ELR (cell line): ENCODE results near the gene HNRNPL.
"Not testable (repeated sequence)": the region's sequence is repeated elsewhere in the genome, so short reads cannot be mapped to it uniquely, and the experiment has no call there.

ENCODE experiments used
- DNase-seq: peaks from one replicate; pipeline ENCODE4 v3.0.0-alpha.2; 2015; ENCODE audit warnings: low read depth

Gene HNRNPL

DNA sequence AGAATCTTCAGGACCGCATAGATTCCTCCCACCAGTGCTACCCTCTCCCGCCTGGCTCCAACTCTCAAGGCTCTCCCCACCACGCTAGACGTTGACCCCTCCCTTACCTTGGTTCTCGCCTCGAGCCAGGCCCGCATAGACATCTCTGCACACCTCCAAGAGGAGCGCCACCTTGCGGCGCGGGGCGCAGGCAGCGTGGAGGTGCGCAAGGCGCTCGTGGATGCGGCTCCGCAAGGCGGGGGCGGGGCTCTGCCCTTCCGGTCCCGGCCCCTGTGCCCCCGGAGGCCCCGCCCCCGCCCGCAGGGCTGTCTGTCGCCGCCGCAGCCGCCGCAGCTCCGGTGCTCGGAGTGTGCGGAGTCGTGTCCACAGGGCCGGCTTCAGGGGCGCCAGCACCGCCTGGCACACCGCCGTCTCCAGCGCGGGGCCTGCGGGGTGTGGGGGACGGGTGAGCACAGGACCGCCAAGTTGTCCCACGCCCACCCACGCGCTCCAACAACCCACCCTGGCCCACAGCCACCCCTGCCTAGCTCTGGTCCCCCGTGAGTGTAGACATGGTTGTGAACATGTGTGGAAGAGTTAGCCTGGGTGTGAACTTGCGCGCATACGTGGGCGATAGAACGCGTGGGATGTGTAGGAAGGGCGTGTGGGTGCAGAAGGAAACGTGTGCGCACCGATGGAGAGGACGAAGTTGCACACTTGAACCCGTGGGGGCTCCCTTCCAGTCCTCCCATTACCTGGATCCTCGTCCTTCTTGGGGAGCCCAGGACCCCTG is 20.2 kb upstream of the HNRNPL start:
- DNase-seq, result peak; percentile 69

DNA sequence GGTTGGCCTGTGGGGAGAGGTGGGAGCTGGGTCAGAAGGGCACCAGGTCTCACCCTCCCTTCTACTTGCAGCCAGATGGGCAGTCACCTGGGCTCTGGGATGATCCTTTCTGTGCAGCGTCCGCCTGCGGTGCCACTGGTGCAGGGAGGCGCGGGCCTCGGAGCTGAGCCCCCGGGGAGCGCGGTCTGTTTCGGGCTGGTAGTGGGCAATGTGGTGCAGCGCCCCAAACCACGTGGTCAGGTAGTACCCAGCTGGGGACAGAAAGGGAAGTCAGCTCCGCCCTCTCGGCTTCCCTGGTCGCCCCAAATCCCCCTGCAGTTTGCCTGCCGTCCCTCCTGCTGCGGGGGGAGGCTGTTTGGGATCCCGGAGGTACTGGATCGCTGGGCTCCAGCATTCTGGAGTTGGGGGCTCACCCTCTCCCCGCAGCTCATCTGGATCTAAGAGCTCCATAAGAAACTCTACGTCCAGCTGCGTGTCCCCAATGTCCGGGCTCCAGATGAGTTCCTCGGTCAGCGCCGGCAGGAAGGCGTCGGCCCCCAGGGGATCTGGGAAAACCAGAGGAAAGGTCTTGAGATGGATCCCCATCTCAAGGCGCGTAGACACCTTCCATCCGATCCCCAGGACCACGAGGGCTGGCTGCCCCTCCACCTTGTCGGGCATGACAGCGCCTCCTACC is 19.5 kb upstream of the HNRNPL start:
- DNase-seq, result no peak

DNA sequence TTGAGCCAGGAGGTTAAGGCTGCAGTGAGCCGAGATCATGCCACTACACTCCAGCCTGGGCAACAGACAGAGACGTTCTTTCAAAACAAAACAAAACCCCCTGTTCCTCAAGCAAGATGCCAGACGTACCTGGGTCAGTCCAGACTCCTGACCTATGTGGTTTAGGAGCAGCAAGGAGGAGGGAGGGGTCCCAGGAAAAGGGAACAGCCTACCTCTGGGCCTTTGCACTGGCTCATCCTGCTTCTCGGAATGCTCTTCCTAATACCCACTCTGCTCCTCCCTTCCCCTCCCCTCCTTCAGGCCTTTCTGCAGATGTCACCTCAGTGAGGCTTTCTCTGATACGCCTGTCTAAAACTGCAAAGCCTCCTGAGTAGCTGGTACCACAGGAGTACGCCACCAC is 18.8 kb upstream of the HNRNPL start:
- no peak for DNase-seq

DNA sequence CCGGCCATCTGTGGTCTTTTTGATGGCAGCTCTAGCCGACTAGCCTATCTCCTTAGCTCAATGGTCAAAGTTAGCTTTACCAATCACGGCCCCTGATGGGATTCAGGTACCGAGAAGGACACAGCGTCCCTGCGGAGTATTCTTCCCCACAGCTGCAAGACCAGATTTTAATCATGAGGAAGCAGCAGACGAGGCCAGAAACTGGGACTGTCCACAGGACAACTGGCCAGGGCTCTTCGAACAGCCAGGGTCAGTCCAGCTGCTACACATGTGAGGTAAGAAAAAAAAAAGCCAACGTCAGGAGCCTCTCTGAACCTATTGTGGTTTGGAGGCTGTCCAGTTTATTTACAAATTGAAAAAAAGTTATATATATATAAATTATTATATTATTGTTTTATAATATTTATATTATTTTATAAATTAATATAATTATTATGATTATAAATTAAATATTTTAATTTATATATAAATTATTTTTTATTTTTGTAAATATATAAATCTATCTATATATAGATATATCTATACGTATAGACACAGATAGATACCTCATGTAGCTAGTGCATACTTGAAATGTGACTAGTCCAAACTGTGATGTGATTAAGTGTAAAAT is 17.5 kb upstream of the HNRNPL start:
- DNase-seq, result no peak

DNA sequence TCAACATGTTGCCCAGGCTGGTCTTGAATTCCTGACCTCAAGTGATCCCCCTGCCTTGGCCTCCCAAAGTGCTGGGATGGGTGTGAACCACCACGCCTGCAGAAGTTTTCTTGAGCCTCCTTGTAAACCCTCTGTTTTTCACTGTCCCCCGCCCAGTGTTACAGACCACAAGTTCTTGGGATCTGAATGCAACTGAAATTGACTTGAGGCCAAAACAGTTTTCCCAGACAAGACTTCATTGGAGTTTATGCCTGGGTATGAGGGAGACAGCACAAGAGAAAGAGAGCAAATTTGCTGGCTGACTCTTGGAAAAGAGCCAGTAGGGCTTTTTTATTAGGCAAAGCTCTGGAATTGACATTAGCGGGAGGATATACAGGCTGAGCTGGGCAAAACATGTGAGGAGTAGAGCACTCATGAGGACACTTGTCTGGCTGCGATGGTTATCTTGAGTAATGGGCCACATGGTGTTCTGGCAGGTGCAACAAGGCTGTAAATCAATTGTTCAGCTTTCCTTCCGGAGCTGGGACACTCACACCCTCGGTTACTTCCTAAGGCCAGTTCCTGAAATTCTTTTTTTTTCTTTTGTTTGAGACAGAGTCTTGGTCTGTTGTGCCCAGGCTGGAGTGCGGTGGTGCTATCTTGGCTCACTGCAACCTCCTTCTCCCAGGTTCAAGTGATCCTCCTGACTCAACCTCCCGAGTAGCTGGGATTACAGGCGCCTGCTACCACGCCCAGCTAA is 12.7 kb upstream of the HNRNPL start:
- DNase-seq, result no peak

DNA sequence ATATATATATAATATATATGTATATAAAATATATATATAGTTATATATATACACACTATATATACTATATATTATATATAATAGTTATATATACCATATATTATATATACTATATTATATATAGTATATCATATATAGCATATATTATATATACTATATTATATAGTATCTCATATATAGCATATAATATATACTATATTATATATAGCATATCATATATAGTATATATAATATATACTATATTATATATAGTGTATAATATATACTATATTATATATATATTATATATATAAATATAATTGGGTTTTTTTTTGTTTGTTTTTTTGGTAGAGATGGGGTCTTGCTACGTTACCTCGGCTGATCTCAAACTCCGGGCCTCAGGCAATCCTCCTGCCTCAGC is 11.6 kb upstream of the HNRNPL start:
- no peak for DNase-seq

DNA sequence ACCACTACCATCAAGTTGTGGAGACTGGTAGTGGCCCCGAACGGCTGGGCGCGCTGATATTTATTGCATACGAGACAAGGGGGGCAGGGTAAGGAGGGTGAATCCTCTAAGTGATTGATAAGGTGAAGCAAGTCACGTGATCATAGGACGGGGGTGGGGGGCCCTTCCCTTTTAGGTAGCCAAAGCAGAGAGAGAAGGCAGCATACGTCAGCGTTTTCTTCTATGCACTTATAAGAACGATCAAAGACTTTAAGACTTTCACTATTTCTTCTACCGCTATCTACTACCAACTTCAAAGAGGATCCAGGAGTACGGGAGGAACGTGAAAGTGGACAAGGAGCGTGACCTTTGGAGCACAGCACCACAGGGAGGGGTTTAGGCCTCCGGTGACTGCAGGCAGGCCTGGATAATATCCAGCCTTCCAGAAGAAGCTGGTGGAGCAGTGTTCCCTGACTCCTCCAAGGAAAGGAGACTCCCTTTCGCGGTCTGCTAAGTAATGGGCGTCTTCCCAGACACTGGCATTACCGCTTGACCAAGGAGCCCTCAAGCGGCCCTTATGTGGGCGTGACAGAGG is 9.9 kb upstream of the HNRNPL start:
- DNase-seq, result not testable (repeated sequence)

DNA sequence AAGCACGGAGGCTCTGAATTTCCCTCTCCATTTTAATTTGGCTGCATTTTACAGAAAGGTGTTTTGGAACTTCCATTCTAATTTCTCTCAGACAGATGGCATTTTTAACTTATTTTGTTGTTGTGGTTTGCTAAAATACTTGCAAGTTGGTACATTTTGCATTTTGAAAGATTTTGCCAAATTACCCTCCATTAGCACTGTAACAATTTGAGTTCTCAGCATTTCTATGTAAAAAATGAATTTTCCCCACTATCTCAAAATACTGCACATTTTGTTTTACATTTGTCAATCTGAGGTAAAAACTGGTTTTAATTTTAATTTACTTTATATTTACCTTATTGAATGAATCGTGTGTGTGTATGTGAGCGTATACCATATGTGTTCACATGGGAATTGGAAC is 7.0 kb upstream of the HNRNPL start:
- no peak for DNase-seq

DNA sequence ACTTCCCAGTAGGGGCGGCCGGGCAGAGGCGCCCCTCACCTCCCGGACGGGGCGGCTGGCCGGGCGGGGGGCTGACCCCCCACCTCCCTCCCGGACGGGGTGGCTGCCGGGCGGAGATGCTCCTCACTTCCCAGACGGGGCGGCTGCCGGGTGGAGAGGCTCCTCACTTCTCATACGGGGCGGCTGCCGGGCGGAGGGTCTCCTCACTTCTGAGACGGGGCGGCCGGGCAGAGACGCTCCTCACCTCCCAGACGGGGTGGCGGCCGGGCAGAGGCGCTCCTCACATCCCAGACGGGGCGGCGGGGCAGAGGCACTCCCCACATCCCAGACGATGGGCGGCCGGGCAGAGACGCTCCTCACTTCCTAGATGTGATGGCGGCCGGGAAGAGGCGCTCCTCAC is 6.0 kb upstream of the HNRNPL start:
- not testable (repeated sequence) for DNase-seq

DNA sequence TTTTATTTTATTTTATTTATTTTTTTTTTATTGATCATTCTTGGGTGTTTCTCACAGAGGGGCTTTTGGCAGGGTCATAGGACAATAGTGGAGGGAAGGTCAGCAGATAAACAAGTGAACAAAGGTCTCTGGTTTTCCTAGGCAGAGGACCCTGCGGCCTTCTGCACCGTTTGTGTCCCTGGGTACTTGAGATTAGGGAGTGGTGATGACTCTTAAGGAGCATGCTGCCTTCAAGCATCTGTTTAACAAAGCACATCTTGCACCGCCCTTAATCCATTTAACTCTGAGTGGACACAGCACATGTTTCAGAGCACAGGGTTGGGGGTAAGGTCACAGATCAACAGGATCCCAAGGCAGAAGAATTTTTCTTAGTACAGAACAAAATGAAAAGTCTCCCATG is 5.2 kb upstream of the HNRNPL start:
- not testable (repeated sequence) for DNase-seq

DNA sequence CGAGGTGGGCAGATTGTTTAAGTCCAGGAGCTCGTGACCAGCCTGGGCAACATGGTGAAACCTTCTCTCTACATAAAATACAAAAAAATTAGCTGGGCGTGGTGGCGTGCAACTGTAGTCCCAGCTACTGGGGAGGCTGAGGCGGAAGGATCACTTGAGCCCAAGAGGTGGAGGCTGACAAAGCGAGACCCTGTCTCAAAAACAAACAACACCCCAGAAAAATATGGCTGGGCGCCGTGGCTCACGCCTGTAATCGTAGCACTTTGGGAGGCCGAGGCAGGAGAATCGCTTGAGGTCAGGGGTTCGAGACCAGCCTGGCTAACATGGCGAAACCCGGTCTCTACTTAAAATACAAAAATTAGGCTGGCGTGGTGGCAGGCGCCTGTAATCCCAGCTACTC is 3.4 kb upstream of the HNRNPL start:
- DNase-seq, result no peak

DNA sequence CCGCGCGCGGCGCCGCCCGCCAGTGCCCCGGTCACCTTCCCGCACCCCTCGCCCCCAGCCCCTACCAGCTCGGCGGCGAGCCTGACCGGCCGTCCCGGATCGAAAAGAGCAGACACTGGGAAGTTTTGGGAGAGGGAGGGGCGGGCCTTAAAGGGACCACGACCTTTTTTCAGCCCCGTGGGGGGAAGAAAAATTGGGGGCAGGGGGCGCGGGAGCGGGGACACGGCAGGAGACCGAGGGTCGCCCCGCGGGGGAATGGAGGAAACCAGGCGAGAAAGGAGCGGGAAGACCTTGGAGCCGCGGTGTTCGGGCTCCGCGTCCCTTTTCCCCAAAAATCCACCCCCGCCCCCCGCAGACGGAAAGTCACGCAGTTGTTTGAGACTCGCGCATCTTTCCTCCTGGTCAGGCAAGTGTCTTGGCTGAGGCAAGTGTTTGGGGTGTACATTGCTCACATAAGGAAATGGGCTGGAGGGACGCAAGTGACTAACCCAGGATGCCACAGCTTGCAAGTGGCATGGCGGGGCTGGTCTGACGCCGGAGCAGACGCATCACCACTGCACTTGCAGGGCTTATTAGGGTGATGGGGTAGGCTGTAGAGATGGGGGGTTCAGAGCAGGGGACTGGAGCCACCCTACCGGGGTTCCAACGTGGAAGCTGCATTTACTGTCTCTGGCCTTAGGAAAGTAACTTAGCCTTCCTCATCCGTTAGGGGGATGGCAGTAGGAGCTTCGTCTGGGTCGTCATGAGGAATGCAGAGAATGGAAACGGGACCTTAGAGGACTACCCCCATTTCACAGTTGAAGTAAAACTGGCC is 2.7 kb upstream of the HNRNPL start:
- DNase-seq, result peak; percentile 85

DNA sequence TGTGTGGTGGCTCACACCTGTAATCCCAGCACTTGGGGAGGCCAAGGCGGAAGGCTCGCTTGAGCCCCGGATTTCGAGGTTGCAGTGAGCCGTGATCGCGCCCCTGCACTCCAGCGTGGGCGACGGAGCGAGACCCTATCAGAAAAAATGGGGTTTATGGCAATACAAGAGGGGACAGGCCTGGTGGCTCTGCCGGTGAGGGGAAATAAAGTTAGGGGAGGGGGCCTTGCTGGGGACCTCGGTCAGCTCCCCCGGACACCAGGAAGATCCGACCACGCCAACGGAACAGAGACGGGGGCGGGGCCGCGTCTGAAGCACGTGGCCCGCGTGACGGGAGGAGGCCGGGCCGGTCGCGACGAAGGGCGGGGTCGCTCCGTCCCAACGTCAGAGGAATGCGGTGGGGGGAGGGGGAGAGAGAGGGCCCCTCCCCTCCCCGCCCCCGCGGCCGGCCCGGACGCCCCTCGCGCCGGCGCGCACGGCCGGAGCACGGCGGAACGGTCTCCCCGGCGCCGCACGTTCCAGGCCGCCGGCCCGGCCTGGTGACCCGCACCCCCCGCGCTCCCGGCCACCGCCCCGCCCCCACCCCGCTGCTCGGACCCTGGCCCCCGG is 1.9 kb upstream of the HNRNPL start:
- peak; percentile 94 for DNase-seq

DNA sequence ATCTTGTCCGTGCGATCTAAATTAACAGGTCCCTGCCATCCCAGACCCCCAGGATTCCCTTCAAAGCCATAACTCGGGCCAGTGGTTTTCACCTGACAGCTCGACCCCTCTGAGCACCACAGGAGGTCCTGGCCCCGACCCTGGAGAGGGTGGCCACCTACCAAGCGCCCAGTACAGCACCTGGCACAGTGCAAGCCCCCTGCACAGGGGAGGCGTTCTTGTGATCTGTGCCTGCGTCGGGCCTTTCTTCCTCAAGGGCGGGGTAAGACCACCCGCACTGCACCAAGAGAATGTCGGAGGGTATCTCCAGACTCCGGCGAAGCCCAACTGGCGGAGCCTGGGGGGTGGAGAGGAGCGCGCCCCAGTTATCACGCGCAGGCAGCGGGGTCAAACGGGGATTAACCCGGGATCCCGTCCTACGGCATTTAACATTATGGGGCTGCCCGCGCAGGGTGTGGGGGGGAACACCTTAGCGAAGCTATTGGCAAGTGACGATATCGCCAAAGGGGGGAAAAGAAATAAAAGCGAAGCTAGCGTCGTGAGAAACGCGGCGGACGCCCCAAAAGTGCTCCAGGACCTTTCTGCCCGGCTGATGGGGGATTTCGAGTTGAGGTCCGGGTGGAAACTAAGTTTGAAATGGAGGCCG is 1.3 kb upstream of the HNRNPL start:
- peak; percentile 33 for DNase-seq

DNA sequence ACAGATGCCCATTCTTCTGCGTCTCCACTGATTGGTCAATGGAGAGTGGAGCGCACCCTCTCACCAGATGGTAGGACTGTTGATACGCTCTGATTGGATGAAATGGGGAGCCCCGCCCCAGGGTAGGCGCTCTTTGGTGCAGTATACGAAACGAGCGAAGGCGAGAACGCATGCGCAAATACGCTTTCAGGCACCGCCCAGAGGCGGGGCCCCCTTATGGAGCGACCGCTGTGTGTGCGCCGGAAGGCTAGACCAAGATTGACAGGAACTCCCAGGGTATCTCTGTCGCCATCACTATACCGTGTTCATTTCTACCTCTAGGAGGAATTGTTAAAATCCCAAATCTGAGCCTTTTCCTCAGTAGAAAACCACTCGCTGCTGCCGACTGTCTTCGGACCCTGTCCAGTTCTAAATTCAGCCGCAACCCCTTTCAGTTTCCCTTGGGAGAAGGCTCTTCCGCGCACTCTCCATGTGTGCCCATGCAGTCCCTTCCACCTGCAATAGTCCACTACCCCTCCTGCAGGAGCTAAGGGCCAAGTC is 720 bp upstream of the HNRNPL start:
- peak; percentile 100 for DNase-seq

DNA sequence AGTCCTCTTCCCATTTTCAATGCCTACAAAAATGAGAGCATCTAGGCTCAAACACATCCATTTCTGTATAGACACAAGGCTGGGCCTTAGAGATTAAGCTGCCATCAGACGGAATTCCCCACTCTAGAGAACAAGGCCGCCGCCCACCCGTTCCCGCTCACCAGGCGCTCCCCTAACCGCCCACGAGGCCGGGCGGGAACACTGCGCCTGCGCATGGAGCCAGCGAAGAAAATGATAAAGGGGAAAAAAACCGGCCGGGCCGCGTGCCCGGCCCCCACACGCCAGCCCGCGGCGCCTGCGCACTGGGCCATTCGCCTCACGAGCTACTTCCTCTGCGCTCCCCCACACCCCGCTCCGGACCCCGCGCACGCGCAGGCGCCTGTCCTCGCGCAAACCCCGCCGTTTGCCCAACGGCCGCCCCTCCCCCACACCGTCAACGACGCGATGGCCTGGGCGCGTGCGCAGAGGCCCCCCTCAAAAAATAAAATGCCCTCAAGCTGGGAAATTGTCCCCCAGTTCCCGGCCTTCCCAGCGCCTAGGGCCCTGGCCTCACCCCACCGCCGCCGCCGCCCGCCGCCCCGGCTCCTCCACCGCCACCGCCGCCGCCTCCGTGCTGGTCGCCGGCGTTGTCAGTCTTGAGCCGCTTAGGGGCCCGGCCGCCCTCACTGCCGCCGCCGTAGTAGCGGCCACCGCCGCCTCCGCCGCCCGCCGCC is 483 bp downstream of the HNRNPL start:
- peak; percentile 95 for DNase-seq

DNA sequence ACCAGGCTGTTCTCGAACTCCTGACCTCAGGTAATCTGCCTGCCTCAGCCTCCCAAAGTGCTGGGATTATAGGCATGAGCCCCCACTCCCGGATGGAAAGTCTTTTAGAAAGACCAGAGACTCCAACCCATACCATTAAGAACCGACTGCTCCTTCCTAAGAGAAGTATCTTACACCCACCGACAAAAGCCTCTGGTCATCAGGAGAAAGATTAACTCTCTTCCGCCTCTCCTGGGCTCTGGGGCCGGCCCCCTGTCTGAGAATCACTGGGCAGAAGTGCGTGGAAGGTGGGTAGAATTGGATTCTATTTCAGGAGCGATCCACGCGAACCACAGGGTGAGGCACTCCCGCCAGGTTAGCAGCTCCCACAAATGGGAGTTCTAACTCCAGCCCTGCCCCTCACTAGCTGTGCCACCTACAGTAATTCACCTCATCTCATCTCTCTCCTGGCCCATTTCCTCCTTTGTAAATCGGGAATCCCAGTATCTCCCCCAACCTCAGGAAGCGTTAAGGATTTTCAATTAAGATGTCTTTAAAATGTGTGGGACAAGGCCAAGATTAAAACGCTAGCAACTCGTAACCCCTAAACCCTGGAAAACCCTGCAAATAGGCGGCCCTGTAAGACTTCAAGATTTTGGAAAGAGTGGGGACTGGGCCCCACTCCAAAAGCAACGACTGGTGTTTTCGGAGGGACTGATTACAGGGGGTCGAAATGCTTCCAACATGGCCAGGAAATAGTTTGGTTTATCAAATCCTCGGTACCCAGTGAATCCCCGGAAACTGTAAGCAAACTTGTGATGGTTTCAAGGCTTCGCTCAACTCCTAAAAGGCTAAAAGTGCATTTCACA is 1.3 kb downstream of the HNRNPL start:
- no peak for DNase-seq

DNA sequence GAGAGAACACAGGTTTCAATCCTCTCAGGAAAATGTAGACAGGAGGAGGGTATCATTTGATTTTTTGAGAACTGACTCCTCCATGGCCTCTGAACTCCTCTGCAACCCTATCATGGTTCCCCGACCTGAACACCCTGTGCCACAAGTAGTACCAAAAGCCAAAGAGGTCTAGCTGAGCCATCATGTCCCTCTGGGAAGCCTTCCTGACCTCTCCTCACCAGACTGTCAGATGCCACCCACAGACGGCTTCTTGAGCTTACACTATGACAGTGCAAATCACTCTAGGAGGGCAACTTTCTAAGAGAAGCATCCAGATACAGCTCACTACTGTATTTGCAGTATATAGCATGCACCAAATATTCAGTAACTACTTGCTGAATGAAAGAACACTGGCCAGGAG is 3.7 kb downstream of the HNRNPL start:
- no peak for DNase-seq
